B cell (primary cell): Measurements from ENCODE around the gene H2BK1. TPM values are rescaled to one million over a fixed set of nuclear protein-coding genes. Genes with fewer than 3 reads are reported as not detected.

Experiments
- ATAC-seq: fragments of 200-7000 bp; cut with Tn5 transposase; one replicate; pipeline ENCODE4 v1.10.0; 2021; ENCODE audit warnings: low read depth, mild to moderate bottlenecking, moderate number of reproducible peaks, moderate library complexity
- CTCF ChIA-PET: fragments of 350-600 bp; sonication (Branson Sonifier 250); formaldehyde crosslinking; loops from one replicate; lab custom pipeline; 2021; ENCODE audit warnings: antibody characterized with exemption, inconsistent platforms; lab: Charles Lee
- POLR2A ChIA-PET: fragments of 350-600 bp; sonication (Branson Sonifier 250); formaldehyde crosslinking; loops from one replicate; lab custom pipeline; 2021; ENCODE audit warnings: antibody characterized with exemption; lab: Charles Lee
- DNase-seq: peaks from one replicate; pipeline ENCODE4 v3.0.0; 2013
- H2AFZ ChIP-seq: 2 replicates; pipeline ENCODE4 v1.6.1; 2012; ENCODE audit warnings: mild to moderate bottlenecking, low read depth, low read length; ENCODE audit not compliant: insufficient read depth, poor library complexity, severe bottlenecking
- H3K27ac ChIP-seq, 2 donors: 1 replicate in 1 of 2; 2 replicates in 1 of 2; pipeline ENCODE4 v1.5.1; 2012 to 2013; ENCODE audit warnings: low read length in 2 of 2, mild to moderate bottlenecking in 2 of 2, moderate library complexity in 1 of 2
- H3K27me3 ChIP-seq, 4 experiments: fragments of 200-600 bp in 1 of 4; sonication (generic) in 1 of 4; replicated peaks in 1 of 4; 1 replicate in 2 of 4; 2 replicates in 2 of 4; pipeline versions ENCODE4 v1.6.1 to v1.7.0; 2013 to 2016; ENCODE audit warnings: low read length in 3 of 4, mild to moderate bottlenecking in 2 of 4, mixed read lengths in 1 of 4, moderate library complexity in 1 of 4; ENCODE audit not compliant: insufficient read depth in 4 of 4, control insufficient read depth in 3 of 4; ENCODE audit errors: control extremely low read depth in 1 of 4
- H3K36me3 ChIP-seq, 2 experiments: replicated peaks in 1 of 2; 1 replicate in 1 of 2; 2 replicates in 1 of 2; pipeline versions ENCODE4 v1.6.1 to v1.7.1; 2013; ENCODE audit warnings: low read length in 1 of 2; ENCODE audit not compliant: insufficient read depth in 2 of 2, control insufficient read depth in 1 of 2; ENCODE audit errors: control extremely low read depth in 1 of 2, extremely low read depth in 1 of 2
- H3K4me1 ChIP-seq, 2 donors: fragments of 200-600 bp in 1 of 2; sonication (generic) in 1 of 2; 1 replicate in 1 of 2; 2 replicates in 1 of 2; pipeline versions ENCODE4 v1.5.1 to v1.6.1; 2013 to 2017; ENCODE audit warnings: low read length in 2 of 2; ENCODE audit not compliant: control insufficient read depth in 2 of 2, insufficient read depth in 2 of 2
- H3K4me2 ChIP-seq: replicated peaks from 2 replicates; pipeline ENCODE3; 2012; ENCODE audit warnings: mild to moderate bottlenecking, low read depth, low read length; ENCODE audit not compliant: poor library complexity, severe bottlenecking
- H3K4me3 ChIP-seq, 5 experiments: fragments of 200-600 bp in 1 of 5; sonication (generic) in 1 of 5; 1 replicate in 3 of 5; 2 replicates in 2 of 5; pipeline versions ENCODE4 v1.5.1 to v1.7.0; 2011 to 2016; ENCODE audit warnings: low read length in 4 of 5, mild to moderate bottlenecking in 4 of 5, low read depth in 2 of 5, control low read depth in 1 of 5, moderate library complexity in 1 of 5; ENCODE audit not compliant: insufficient read depth in 1 of 5; ENCODE audit errors: control extremely low read depth in 1 of 5, extremely low read depth in 1 of 5
- H3K79me2 ChIP-seq: fragments of 200-600 bp; sonication (generic); one replicate; pipeline ENCODE4 v1.6.0; 2016; ENCODE audit warnings: low read length; ENCODE audit not compliant: control insufficient read depth, insufficient read depth
- H3K9ac ChIP-seq: fragments of 200-600 bp; sonication (generic); 2 replicates; pipeline ENCODE4 v1.6.1; 2017; ENCODE audit warnings: mild to moderate bottlenecking, low read length, moderate library complexity
- H3K9me3 ChIP-seq, 3 donors: one replicate each; pipeline versions ENCODE4 v1.6.1 to v1.7.1; 2013; ENCODE audit warnings: low read length in 2 of 3; ENCODE audit not compliant: control insufficient read depth in 2 of 3, insufficient read depth in 1 of 3; ENCODE audit errors: control extremely low read depth in 1 of 3
- H4K20me1 ChIP-seq: 2 replicates; pipeline ENCODE4 v1.6.0; 2012; ENCODE audit warnings: mild to moderate bottlenecking, low read length; ENCODE audit not compliant: insufficient read depth, control insufficient read depth, poor library complexity, severe bottlenecking
- H3K27ac Mint-ChIP-seq: one replicate; pipeline ENCODE4 v1.8.0; 2021; ENCODE audit warnings: mixed read lengths
- H3K27me3 Mint-ChIP-seq: one replicate; pipeline ENCODE4 v1.8.0; 2021; ENCODE audit warnings: mixed read lengths
- H3K4me1 Mint-ChIP-seq: one replicate; pipeline ENCODE4 v1.8.0; 2021; ENCODE audit warnings: mixed read lengths
- H3K4me3 Mint-ChIP-seq: one replicate; pipeline ENCODE4 v1.8.0; 2021; ENCODE audit warnings: mixed read lengths
- H3K9me3 Mint-ChIP-seq: one replicate; pipeline ENCODE4 v1.8.0; 2022; ENCODE audit warnings: mixed read lengths; ENCODE audit not compliant: insufficient read depth
- EZH2 ChIP-seq: IDR thresholded peaks from 2 replicates; pipeline ENCODE4 v1.6.1; 2012; ENCODE audit warnings: borderline replicate concordance, low read depth, mild to moderate bottlenecking, moderate library complexity, low read length; ENCODE audit not compliant: insufficient read depth, poor library complexity, severe bottlenecking
- whole genome bisulfite sequencing: methylation state at CpG from one replicate; pipeline ENCODE4 v1.1.5; 2013; ENCODE audit warnings: missing lambda C conversion rate; ENCODE audit not compliant: insufficient coverage; 5-methylcytosine and 5-hydroxymethylcytosine counted together
- intact Hi-C: fragments of 100-400 bp; cut with micrococcal nuclease; formaldehyde crosslinking; loops from one replicate; pipeline ENCODE4 v1.10.0; 2022
- polyA plus RNA-seq: library from polyadenylated mRNA; depleted of rRNA; stranded (reverse); fragments of >200 nt; gene quantifications from 2 replicates; pipeline ENCODE4 v1.2.3, GENCODE V29; 2012
- total RNA-seq, 2 donors: library from RNA; stranded (reverse); fragments of 120-200 nt in 1 of 2; gene quantifications; 1 replicate in 1 of 2; 2 replicates in 1 of 2; pipeline versions ENCODE4 v1.2.3 to v1.2.4, GENCODE V29; 2013 to 2022
- TF ChIP-seq, protein P1 (sequence below): fragments of 200-600 bp; IDR thresholded peaks from one replicate; pipeline ENCODE4 v1.8.0; 2022; ENCODE audit warnings: antibody characterized with exemption, mild to moderate bottlenecking

H2BK1 gene
- total and polyA plus RNA-seq, 2 donors (not counting 1 experiment from before 2014, with no cell fraction given), result 4.2 TPM; not detected in 1

DNA sequence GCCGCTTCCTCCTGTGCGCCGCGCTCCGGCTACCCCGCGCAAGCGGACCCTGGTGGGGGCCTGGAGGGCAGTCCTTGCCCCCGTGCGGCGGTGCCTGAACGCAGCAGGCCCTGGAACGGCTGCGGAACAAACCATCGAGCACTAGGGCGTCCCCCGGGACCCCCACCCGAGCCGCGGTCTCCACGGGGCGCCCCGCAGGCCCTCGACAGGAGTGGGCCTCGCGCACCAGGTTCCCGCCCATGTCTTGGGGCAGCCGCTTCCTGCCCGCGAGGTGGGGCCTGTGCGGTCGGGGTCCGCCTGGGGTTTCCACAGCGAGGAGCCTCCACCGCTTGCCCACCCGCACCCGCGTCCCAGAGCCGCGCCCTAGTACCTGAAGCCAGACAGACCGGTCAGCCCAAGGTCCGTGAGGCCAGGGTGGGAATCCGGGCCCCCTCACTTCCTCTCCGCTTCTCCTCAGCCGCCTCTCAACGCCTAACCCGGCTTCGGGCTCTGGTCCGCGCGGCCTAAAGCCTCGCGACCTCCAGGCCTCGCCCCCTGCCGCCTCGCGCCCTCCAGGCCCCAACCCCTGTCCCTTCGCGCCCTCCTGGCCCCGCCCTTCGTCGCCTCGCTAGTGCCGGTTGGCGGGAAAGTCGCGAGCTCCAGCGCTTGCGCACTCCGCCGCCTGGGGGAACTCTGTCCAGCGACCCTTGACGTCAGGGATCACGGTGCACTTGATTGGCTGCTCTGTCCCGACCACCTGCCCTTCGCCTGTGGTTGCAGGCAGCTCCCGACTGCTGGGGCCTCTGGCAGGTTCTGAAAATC, 35.8 kb downstream of the H2BK1 start:
- CTCF ChIA-PET, result interaction anchor here (0.9 to 1.3 kb wide), 2 partner anchors 8 to 127 kb away, joined by 3 read pairs; no protein-coding TSS in a partner anchor
- Mint-ChIP-seq H3K27ac (no peak overlapping the region), H3K27me3 (peaks cover 48% of the 10 kb centered on the region)

More for the DNA sequence above, 35.8 kb downstream of the H2BK1 start:
- Histone ChIP-seq H3K9me3 (peaks cover 0 to 27% (median 0%) of the 10 kb centered on the region in 3 donors), H4K20me1 (no peaks in the 10 kb centered on the region), H3K9ac (no peak overlapping the region), H2AFZ (no peak overlapping the region), H3K4me3 (no peak overlapping the region), H3K4me2 (no peak overlapping the region), H3K27ac (no peak overlapping the region), H3K27me3 (peaks cover 0 to 34% (median 12%) of the 10 kb centered on the region in 4 experiments), H3K4me1 (no peaks in the 10 kb centered on the region), H3K79me2 (no peaks in the 10 kb centered on the region), H3K36me3 (no peaks in the 10 kb centered on the region)
- 67% methylated on average over 76 of the region's 77 CpGs for WGBS
- DNase-seq (peak; percentile 60), ATAC-seq (peak; percentile 32)
- no peak overlapping the region for H3K4me3 Mint-ChIP-seq
- POLR2A ChIA-PET, result no interaction called here
- intact Hi-C loops, result no loop called here
- H3K9me3 Mint-ChIP-seq, result no peaks in the 10 kb centered on the region
- peaks cover 6% of the 10 kb centered on the region for H3K4me1 Mint-ChIP-seq
- TF ChIP-seq, protein P1, sequence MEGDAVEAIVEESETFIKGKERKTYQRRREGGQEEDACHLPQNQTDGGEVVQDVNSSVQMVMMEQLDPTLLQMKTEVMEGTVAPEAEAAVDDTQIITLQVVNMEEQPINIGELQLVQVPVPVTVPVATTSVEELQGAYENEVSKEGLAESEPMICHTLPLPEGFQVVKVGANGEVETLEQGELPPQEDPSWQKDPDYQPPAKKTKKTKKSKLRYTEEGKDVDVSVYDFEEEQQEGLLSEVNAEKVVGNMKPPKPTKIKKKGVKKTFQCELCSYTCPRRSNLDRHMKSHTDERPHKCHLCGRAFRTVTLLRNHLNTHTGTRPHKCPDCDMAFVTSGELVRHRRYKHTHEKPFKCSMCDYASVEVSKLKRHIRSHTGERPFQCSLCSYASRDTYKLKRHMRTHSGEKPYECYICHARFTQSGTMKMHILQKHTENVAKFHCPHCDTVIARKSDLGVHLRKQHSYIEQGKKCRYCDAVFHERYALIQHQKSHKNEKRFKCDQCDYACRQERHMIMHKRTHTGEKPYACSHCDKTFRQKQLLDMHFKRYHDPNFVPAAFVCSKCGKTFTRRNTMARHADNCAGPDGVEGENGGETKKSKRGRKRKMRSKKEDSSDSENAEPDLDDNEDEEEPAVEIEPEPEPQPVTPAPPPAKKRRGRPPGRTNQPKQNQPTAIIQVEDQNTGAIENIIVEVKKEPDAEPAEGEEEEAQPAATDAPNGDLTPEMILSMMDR, result no peak
- no peak for TF ChIP-seq EZH2
